Esophagus muscularis mucosa (tissue), 4 donors: ENCODE measurements around the gene KLK4. TPM values are rescaled to one million over a fixed set of nuclear protein-coding genes. Genes with fewer than 3 reads are reported as not detected.

Experiments
- DNase-seq: peaks from one replicate; pipeline ENCODE4 v3.0.0-alpha.2; 2017; ENCODE audit errors: extremely low spot score
- H3K27ac ChIP-seq, 4 donors: fragments of 200-600 bp; sonication (generic); replicated peaks in 1 of 4; 1 replicate in 3 of 4; 2 replicates in 1 of 4; pipeline ENCODE4 v1.5.1; 2016 to 2019; ENCODE audit warnings: mild to moderate bottlenecking in 1 of 4
- H3K27me3 ChIP-seq, 4 donors: fragments of 200-600 bp; sonication (generic); one replicate each; pipeline versions ENCODE4 v1.5.1 to v1.6.0; 2016 to 2019
- H3K36me3 ChIP-seq, 4 donors: fragments of 200-600 bp; sonication (generic); one replicate each; pipeline ENCODE4 v1.5.1; 2016 to 2019
- H3K4me1 ChIP-seq, 4 donors: fragments of 200-600 bp; sonication (generic); one replicate each; pipeline ENCODE4 v1.5.1; 2016 to 2019
- H3K4me3 ChIP-seq, 4 donors: fragments of 200-600 bp; sonication (generic); 1 replicate in 2 of 4; 2 replicates in 2 of 4; pipeline ENCODE4 v1.5.1; 2016 to 2019; ENCODE audit warnings: mild to moderate bottlenecking in 4 of 4, moderate library complexity in 1 of 4
- H3K9me3 ChIP-seq, 4 donors: fragments of 200-600 bp; sonication (generic); 1 replicate in 3 of 4; 2 replicates in 1 of 4; pipeline ENCODE4 v1.5.1; 2016 to 2019
- CTCF ChIP-seq, 3 experiments: fragments of 200-600 bp in 2 of 3; fragments of 450-650 bp in 1 of 3; sonication (generic) in 2 of 3; IDR thresholded peaks; one replicate each; pipeline ENCODE4 v1.5.1; 2017 to 2019; ENCODE audit warnings: antibody characterized with exemption in 3 of 3, mild to moderate bottlenecking in 2 of 3, moderate library complexity in 1 of 3
- EP300 ChIP-seq: sonication (generic); formaldehyde crosslinking; IDR thresholded peaks from one replicate; pipeline ENCODE4 v1.6.1; 2017; ENCODE audit warnings: antibody characterized with exemption
- POLR2A ChIP-seq: fragments of 450-650 bp; IDR thresholded peaks from one replicate; pipeline ENCODE4 v1.6.1; 2017; ENCODE audit warnings: antibody characterized with exemption, moderate library complexity, mild to moderate bottlenecking, low read depth
- POLR2AphosphoS5 ChIP-seq, 2 donors: sonication (generic); formaldehyde crosslinking; IDR thresholded peaks; one replicate each; pipeline ENCODE4 v1.6.1; 2017; ENCODE audit warnings: antibody characterized with exemption in 2 of 2
- WGBS: methylation state at CpG from one replicate; pipeline ENCODE4 v1.1.5; 2018; 5-methylcytosine and 5-hydroxymethylcytosine counted together
- intact Hi-C: fragments of 100-400 bp; cut with DNase I; formaldehyde crosslinking; loops from one replicate; pipeline ENCODE4 v1.15.1; 2023
- total RNA-seq, 4 donors: library from RNA; depleted of rRNA; stranded (reverse); fragments of >200 nt; gene quantifications; one replicate each; pipeline versions ENCODE4 v1.1.0 to v1.2.1, GENCODE V29; 2016

Gene KLK4
- total RNA-seq, 4 donors from 2014 or later, result not detected

GRCh38 chr19:50876456-50876855, 34.7 kb downstream of the KLK4 start:
- no peaks in the 10 kb centered on the region for H3K9me3 ChIP-seq
- TF ChIP-seq POLR2AphosphoS5 (IDR thresholded peaks at IDR 0.05) (no peak), EP300 (no peak), POLR2A (no peak), CTCF (IDR thresholded peaks at IDR 0.05) (no peak)
- no peak overlapping the region for H3K4me3 ChIP-seq
- H3K4me1 ChIP-seq, result no peaks in the 10 kb centered on the region
- 38% methylated on average over 7 of the region's 7 CpGs for WGBS
- no peak overlapping the region for H3K27ac ChIP-seq
- peaks cover 0 to 90% (median 0%) of the 10 kb centered on the region in 4 donors for H3K27me3 ChIP-seq
- H3K36me3 ChIP-seq, result no peaks in the 10 kb centered on the region
- intact Hi-C loops, result no loop called here
- no peak for DNase-seq

DNA sequence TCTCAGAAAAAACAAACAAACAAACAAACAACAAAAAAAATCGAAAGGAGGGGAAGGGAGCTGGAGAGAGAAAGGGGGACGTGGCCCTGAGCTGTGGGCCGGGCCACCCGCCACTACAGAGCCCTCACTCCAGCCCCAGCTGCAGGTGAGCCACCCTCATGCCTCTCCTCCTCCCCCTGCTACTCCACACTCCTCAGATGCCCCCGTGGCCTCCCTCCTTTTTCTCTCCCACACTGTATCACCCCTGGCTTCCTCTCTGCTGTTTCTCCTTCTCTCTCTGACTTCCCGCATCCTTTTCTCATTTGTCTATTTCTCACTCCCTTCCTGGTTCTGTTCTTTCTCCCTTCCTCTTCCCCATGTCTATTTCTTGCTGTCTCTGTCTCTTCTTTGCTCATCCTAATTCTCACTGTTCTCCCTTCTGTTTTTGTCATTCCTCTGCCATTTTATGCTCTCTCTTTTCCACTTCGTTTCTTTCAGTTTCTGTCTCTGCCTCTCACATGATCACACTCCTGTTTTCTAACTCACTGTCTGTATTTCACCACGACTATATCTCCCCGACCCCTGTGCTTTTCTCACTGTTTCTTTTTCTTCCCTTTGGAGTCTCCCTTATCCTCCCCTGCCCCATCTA, 35.3 kb downstream of the KLK4 start:
- H3K9me3 ChIP-seq, result no peaks in the 10 kb centered on the region
- TF ChIP-seq EP300 (no peak), POLR2A (no peak), CTCF (IDR thresholded peaks at IDR 0.05) (no peak), POLR2AphosphoS5 (IDR thresholded peaks at IDR 0.05) (no peak)
- H3K4me3 ChIP-seq, result no peak overlapping the region
- H3K4me1 ChIP-seq, result no peaks in the 10 kb centered on the region
- intact Hi-C loops, result no loop called here
- 27% methylated on average over 9 of the region's 9 CpGs for WGBS
- no peaks in the 10 kb centered on the region for H3K36me3 ChIP-seq
- DNase-seq, result no peak
- H3K27ac ChIP-seq, result no peak overlapping the region
- H3K27me3 ChIP-seq, result peaks cover 0 to 92% (median 0%) of the 10 kb centered on the region in 4 donors

DNA sequence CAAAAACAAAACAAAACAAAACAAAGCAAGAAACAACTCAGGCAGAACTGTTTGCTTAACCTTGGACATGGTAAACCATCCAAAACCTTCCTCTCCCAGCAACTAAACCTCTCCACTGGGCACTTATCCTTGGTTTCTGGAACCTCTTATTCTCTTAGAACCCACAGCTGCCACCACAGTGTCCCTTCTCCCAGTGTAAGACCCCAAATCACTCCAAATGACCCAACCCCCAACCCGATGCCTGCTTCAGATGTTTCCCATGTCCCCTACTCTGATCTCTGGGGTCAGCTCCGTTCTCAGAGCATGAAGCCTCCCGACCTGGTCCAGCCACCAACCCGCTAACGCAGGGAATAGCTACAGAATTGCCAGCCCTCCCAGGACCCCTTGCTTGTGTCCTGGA, 37.0 kb downstream of the KLK4 start:
- Histone ChIP-seq H3K9me3 (no peaks in the 10 kb centered on the region), H3K27ac (no peak overlapping the region), H3K4me1 (no peaks in the 10 kb centered on the region), H3K27me3 (peaks cover 0 to 93% (median 0%) of the 10 kb centered on the region in 4 donors), H3K4me3 (no peak overlapping the region), H3K36me3 (no peaks in the 10 kb centered on the region)
- TF ChIP-seq POLR2A (no peak), POLR2AphosphoS5 (IDR thresholded peaks at IDR 0.05) (no peak), EP300 (no peak)
- 75% methylated on average over 5 of the region's 5 CpGs for WGBS
- intact Hi-C loops, result no loop called here
- DNase-seq, result no peak

DNA sequence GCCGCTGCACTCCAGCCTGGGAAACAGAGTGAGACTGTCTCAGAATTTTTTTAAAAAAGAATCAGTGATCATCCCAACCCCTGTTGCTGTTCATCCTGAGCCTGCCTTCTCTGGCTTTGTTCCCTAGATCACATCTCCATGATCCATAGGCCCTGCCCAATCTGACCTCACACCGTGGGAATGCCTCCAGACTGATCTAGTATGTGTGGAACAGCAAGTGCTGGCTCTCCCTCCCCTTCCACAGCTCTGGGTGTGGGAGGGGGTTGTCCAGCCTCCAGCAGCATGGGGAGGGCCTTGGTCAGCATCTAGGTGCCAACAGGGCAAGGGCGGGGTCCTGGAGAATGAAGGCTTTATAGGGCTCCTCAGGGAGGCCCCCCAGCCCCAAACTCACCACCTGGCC, 38.1 kb downstream of the KLK4 start, which contains the start of gene KLK2:
Gene KLK2, plus strand, starts transcription at position 384 of the 400 bp plus-strand sequence. CDS start 35 bp downstream, outside the sequence.
- Histone ChIP-seq H3K36me3 (no peaks in the 10 kb centered on the region), H3K27me3 (peaks cover 0 to 92% (median 0%) of the 10 kb centered on the region in 4 donors)
- TF ChIP-seq POLR2A (no peak), POLR2AphosphoS5 (IDR thresholded peaks at IDR 0.05) (no peak), EP300 (no peak), CTCF (IDR thresholded peaks at IDR 0.05) (no peak)

GRCh38 chr19:50870417-50871089, 40.6 kb downstream of the KLK4 start:
- H3K36me3 ChIP-seq, result no peaks in the 10 kb centered on the region
- 59% methylated on average over 20 of the region's 26 CpGs for WGBS
- no peaks in the 10 kb centered on the region for H3K9me3 ChIP-seq
- DNase-seq, result no peak
- peaks cover 0 to 89% (median 0%) of the 10 kb centered on the region in 4 donors for H3K27me3 ChIP-seq
- no peaks in the 10 kb centered on the region for H3K4me1 ChIP-seq
- no peak overlapping the region for H3K27ac ChIP-seq
- TF ChIP-seq EP300, result no peak
- TF ChIP-seq POLR2AphosphoS5 (IDR thresholded peaks at IDR 0.05), result no peak
- TF ChIP-seq POLR2A, result no peak
- TF ChIP-seq CTCF (IDR thresholded peaks at IDR 0.05), result no peak
- intact Hi-C loops, result no loop called here
- H3K4me3 ChIP-seq, result no peak overlapping the region

More for the DNA sequence above, 38.1 kb downstream of the KLK4 start, which contains the start of gene KLK2:
- intact Hi-C loops, result no loop called here
- 83% methylated on average over 3 of the region's 3 CpGs for WGBS
- Histone ChIP-seq H3K27ac (no peak within 1 kb of the TSS), H3K9me3 (no peaks in the 10 kb centered on the region), H3K4me1 (no peaks in the 10 kb centered on the region), H3K4me3 (no peak within 1 kb of the TSS)
- no peak for DNase-seq
